Activated T-cell treated with anti-CD3 and anti-CD28 coated beads for 48 hours (primary cell): ENCODE measurements around the gene LRRC75B.
"Not testable (repeated sequence)": the region's sequence is repeated elsewhere in the genome, so short reads cannot be mapped to it uniquely, and the experiment has no call there.

Experiments
- DNase-seq: peaks from one replicate; pipeline ENCODE4 v3.0.0-alpha.2; 2020; ENCODE audit warnings: low read depth

Gene LRRC75B

GRCh38 chr22:24553597-24554312 is 39.1 kb downstream of the LRRC75B start:
- DNase-seq, result no peak

DNA sequence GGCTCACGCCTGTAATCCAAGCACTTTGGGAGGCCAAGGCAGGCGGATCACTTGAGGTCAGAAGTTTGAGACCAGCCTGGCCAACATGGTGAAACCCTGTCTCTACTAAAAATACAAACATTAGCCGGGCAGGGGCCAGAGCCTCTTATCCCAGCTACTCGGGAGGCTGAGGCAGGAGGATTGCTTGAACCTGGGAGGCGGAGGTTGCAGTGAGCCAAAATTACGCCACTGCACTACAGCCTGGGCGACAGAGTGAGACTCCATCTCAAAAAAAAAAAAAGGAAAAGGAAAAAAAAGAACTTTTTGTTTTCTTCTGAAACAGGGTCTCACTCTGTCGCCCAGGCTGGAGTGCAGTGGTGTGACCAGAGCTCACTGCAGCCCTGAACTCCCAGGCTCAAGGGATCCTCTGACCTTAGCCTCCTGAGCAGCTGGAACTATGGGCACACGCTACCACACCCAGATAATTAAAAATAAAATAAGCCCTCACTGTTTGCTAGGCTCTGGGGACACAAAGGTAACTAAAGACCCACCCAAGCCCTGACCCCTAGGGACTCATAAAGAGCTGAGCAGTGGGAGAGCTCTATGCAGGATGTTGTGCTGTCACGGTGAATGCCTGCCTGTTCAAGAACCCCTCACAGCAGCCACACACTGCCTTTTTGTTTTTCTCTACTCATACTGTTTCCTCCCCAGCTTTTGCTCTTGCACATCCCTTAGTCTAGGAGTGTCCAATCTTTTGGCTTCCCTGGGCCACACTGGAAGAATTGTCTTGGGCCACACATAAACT is 40.2 kb downstream of the LRRC75B start:
- not testable (repeated sequence) for DNase-seq

DNA sequence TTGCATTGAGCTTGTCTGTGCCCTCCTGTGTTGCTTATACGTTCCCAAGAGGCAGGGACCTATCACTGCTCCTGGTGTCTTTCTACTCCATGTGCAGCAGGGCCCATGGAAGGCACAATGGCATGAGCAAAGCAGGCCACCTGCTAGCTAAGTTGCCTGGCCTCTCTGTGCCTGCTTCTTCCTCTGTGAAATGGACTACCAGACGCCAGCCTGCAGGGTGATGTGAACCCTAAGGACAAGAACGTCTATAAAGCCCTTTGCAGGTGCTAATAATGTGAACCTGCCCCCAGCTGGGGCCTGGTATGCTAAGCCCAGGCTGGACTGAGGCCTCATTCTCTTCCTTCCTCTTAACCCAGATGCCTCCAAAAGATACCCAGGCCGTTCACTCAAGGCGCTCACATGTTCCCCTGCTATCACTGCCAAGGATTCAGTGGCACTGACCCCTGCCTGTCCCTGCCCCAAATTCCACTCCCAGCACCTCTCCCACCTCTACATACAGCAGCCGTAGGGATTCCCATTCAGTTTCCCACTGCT is 41.9 kb downstream of the LRRC75B start:
- no peak for DNase-seq

- DNase-seq, result no peak
Measured at GRCh38 chr22:24550028-24550901, 42.6 kb downstream of the LRRC75B start.

DNA sequence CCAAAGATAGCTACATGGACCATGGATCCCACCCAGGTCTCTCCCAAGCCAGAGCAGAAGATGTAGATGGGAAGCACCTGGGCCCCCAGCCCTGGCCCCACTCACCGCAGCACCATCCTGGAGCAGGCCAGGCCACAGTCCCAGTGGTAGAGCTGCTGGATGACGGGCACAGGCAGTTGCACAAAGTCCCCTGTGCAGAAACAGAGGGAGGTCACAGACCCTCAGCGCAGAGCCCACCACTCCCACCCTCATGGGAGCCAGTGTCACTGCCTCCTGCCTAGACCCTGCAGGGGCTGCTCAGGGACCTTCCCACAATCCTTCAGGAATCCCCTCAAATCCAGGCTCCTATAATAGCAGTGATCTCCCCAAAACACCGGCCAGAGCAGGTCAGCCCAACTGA is 44.1 kb downstream of the LRRC75B start:
- no peak for DNase-seq

DNA sequence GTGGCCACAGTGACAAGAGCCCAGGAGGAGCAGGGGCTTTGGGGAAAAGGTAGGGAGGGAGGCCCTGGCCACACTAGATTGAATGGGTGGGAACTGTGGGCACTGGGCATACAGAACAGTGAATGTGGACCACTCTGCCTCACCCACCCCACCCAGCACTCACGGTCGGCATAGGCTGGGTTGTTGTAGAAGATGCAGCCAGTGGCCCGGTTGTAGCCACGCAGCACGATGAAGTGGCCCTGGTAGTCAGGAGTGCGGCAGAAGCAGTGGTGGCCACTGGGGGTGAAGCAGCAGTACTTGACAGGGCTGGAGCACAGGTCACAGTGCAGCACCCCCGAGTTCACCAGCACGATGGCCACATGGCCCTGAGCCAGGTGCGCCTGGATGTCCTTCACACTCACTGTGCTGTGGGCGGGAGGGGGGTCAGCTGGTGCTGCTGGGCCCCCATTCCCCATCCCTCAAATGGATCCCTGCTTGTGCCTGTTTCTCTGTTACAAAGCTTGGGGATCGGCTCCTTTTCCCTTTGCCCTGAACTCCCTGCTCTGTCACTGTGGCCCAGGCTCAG is 49.1 kb downstream of the LRRC75B start:
- DNase-seq, result no peak

DNA sequence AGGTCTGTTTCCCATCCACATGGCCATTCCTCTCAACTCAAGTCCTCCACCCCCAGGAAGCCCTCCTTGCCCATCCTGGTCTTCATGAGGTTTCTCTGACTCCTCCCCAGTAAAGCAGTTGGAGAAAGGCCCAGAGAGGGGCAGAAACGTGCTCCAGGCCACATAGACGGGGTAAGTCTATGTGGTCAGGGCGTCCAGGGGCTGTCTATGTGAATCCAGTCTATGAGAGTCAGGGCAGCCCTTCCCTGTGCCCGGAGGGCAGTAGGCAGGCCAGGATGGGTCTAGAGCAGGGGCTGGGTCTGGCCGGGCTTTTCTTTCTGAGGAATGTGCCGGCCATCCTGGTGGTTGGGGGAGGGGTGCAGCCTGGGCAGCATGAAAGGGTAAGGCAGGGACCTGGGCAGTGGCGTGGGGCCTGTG is 49.7 kb downstream of the LRRC75B start:
- DNase-seq, result no peak

DNA sequence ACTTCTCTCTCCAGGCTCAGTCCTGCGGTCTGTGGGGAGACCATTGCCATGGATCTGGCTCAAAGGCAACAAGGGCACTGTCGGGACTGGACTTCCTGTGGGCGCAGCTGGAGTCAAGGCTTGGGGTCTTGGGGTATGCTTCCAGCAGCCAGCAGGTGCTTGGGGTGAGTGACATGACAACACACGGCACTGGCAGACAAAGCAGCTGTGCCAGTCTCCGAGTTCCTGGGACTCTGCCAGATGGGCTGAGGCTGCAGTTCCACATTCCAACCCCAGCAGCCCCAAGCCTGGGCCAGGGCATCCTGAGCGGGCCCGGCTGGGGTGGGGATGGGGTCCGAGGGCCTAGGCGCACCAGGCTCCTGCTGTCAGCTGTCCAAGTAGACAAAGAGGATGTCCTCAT is 50.2 kb downstream of the LRRC75B start:
- DNase-seq, result no peak

GRCh38 chr22:24541681-24542515 is 51.0 kb downstream of the LRRC75B start:
- no peak for DNase-seq

DNA sequence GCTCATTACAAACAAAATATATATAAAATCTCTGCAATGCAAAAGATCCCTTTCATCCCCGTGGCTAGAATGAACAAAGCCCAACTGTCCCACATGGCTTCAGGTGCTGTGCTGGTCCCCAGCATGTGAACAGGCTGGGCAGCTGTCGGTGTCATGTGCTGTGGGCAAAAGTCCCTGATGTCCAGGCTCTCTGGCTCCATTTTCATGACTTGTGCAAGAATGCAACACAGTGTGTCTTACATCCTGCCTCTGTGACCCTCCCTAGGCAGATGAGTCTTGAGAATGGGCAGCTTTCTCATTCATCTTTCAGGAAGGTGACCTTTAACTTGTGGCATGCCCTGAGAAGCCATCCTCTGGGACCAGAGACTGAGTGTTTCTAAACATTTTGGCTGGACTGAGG is 52.4 kb downstream of the LRRC75B start:
- DNase-seq, result no peak

GRCh38 chr22:24536089-24536488 is 56.8 kb downstream of the LRRC75B start:
- DNase-seq, result no peak
